AML-193 (cell line): Measurements from ENCODE around the gene C22orf42.
"Not testable (repeated sequence)": the region's sequence is repeated elsewhere in the genome, so short reads cannot be mapped to it uniquely, and the experiment has no call there.

Experiments used
- DNase-seq, 2 experiments: peaks; one replicate each; lab custom pipeline; 2025; lab: John Stamatoyannopoulos, UW

Gene C22orf42

DNA sequence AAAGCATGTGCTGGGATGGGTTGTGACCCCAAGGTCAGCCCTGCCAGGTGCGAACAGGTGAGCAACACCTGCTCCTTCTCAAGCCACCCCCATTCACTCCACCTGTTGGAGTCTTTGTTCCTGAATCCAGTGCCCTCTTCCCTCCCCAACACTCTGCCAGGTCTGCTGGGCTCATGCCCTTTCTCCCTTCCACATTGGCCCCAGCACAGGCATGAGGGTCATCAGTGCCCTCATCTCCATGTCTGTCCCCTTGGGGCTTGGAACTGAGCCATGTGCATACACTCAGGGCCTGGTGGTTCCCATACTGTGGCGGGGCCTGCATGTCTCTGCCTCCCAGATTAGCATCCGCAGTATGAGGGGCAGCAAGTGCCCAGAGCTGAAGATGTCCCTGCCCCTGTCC lies 26.7 kb upstream of the C22orf42 start:
- no peak for DNase-seq

- DNase-seq = no peak
These were observed 24.5 kb upstream of the C22orf42 start for GRCh38 chr22:32183625-32184024.

GRCh38 chr22:32181043-32181442 lies 21.9 kb upstream of the C22orf42 start:
- no peak for DNase-seq

DNA sequence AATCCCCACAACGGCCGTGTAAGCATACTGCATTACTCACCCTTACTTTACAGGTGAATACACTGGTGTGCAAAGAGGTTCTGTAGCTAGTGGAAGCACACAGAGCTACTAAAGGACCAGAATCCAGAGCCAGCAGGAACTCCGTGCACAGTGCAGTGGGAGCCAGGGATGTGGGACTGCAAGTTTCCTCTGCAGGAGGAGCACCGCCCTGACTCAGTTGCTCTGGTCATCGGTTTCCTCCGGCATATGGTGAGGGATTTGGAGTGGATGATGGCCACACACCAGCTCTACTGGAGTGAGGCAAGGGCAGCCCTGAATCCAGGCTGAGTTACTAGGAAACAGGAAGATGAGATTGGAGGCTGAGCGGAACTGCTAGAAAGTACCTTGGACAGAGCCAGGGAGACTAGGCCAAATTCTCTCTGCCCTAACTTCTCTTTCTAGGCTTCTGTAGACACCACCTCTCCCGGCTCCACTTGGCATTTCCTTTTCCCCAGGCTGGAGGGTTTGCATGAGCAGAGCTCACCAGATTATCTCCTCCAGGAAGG lies 18.2 kb upstream of the C22orf42 start:
- peak; percentile 3 to 4 for DNase-seq

- no peak for DNase-seq
These were observed 16.9 kb upstream of the C22orf42 start for GRCh38 chr22:32175683-32176644.

DNA sequence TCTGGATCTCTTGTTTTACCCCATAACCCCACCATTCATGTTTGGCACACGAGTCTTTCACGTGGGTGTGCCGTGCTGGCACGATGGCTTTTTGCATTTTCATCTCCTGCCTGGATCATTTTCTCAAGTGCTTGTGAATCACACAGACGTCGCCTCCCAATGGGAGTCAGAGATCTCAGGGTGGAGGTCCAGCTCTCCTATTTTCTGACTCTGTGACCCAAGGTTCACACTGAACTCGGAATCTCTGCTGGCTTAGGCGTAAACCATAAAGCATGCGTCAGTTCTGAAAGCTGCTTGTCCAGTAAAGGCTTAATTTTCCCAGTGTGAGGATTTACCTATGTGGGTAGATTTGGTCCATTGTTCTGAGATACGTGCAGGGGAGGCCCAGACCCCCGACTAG lies 16.0 kb upstream of the C22orf42 start:
- no peak for DNase-seq

DNA sequence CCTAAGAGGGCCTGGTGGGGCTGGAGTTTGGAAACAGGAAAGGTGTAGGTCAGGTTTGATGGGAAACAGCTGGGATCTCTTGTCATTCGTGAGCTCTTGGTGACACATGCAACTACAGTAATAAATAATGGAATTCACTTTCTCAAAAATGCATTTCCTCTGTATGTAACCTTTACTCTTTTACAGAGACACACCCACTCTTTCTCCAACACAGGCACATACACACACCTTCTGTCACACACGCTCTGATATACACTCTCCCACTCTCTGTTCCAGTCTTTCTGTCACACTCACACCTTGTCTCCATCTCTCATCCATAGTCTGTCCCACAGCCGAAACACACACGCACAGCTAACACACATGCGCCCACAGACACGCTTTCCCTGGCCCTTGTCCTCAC lies 6.6 kb upstream of the C22orf42 start:
- DNase-seq = no peak

DNA sequence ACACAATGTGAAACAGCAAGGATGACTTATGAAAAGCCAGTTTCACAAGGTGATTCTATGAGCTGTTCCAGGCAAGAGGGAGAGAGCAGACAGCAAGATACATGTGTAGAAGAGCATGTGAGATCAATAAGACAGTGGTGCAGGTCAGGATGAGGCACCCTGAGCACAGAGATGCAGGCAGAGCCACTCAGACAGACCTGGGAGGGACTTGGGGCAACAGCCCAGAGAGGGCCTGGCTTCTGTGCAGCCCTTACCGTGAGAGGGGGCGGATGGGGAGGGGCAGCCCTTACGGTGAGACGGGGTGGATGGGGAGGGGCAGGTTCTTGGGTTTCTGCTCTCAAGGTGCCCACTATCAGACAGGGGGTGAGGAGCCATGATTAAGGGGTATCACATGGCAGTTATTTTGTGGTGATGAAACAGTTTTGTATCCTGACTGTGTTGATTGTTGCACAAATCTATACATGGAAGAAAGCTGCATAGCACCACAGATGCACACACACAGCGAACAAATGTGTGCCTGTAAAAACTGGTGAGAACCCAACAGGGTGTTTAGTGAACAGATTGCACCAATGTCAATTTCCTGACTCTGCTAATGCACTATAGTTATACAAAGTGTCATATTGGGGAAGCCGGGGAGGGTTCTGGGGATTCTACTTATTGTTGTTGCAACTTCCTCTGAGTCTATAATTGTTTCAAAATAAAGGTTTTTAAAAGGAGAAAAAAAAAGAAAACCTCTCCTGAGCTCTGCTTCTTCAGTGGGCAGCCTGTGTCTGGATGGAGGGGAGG lies 5.2 kb upstream of the C22orf42 start:
- peak; percentile 85 to 88 for DNase-seq

DNA sequence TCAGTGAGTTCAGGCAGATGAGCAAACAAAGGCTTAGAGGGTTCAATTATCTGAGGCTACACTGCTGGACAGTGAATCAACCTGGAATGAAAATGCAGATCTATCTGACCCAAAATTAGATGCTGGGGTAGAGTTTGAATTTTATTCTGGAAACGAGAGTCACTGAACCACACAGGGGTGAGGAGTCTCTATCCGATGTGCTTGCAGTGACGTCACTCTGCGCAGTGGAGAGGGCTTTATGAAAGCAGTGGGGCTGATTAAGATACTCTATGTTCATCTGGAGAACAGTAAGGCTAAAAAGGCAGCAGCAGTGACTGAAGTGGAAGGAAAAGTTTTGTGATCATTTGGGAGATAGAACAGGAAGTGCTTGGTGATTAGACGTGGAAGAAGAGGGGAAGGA lies 1.3 kb upstream of the C22orf42 start:
- DNase-seq = not testable (repeated sequence)

DNA sequence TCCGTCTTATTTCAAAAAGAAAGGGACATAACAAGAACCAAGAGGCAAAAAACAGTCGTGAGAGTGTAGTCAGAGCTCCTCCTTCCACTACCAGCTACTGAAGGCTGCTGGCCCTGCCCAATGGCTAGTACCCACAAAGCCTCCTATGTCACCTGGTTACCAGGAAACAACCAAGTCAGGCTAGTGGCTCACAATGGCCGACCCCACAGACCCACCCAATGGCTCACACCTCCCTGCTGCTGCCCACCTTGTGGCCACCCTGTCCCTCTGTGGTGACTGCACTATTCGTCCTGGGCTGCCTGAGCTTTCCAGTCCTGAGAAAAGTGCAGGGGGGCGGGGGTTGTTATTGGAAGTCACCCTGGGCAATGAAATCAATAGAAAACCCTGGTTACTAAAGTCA lies 1.5 kb downstream of the C22orf42 start:
- DNase-seq = not testable (repeated sequence)

DNA sequence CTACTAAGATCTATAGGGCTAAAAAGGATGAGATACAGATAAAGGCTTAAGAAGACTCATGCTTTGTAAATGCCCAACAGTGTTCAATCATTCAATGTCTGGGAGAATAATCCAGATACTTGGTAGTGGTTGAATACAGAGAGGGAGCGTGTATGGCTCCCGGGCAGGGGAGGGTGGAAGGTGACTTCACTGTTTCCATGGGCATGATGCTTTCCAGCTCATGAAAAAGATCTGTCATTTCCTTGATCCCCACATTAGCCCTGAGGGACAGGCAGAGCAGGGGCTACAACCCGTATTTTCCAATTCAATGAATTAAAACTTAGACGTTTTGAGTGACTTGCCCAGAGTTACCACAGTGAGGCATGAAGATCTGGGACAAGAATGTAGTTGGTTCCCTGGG lies 4.4 kb downstream of the C22orf42 start:
- not testable (repeated sequence) for DNase-seq

- DNase-seq = peak; percentile 38 to 50
These were observed 7.5 kb downstream of the C22orf42 start for GRCh38 chr22:32151641-32152040.

DNA sequence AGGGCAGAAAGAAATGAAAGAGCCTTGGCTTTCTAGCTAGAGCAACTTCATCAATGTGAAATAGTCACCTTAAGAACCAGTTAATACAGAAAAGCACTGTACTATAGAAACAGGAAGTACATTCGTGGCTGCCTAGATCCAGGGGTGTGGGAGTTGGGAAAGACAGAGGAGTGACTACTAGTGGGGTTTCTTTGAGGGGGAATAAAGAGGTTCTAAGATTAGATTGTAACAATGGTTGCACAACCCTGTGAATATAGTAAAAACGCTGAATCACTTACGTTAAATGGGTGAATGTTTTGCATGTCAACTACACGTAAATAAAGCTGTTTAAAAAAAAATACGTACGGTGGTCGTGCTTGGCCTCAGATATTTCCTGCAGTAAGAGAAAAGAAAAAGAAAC lies 8.5 kb downstream of the C22orf42 start:
- peak; percentile 29 to 48 for DNase-seq

DNA sequence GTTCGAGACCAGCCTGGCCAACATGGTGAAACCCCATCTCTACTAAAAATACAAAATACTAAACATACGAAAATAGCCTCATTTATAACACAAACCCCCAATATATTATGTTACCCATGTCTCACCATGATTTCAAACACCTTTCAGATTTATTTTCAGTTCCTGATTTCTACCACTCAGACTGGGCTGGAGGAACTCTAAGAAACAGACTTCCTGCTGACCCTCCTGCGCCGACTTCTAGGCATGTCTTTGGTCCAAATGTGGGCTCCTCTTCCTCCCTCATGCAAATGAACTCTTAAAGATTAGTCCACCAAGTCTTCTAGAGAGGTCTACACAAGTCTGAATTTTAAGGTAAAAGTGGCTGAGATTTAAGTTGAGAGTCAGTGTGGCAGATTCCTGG lies 10.7 kb downstream of the C22orf42 start:
- DNase-seq = not testable (repeated sequence)

GRCh38 chr22:32147128-32147527 lies 12.0 kb downstream of the C22orf42 start:
- not testable (repeated sequence) for DNase-seq

DNA sequence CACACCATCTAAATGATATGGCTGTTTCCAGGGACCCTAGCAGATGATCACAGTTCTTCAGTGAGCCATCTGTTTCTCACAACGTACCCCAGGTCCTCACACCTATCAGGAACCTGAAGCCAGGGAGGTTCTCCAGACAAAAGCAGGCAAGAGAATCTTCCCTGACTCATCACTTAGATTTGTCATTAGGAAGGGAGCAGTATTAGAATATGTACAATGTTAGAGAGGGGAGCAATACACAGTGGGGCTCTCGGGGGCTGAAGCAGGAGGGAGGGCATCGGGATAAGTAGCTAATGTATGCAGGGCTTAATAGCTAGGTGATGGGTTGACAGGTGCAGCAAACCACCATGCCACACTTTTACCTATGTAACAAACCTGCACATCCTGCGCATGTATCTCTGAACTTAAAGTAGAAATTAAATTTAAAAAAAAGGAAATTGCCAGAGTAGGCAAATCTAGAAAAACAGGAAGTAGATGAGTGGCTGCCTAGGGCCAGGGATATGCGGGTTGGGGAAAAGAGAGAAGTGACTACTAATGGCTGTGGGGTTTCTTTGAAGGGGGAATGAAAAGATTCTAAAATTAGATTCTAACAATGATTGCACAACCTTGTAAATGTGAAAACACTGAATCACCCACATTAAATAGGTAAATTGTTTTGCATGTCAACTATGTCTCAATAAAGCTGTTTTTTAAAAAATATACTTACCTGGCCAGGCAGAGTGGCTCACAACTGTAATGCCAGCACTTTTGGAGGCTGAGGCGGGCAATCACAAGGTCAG lies 14.4 kb downstream of the C22orf42 start:
- DNase-seq = peak; percentile 94 to 95

DNA sequence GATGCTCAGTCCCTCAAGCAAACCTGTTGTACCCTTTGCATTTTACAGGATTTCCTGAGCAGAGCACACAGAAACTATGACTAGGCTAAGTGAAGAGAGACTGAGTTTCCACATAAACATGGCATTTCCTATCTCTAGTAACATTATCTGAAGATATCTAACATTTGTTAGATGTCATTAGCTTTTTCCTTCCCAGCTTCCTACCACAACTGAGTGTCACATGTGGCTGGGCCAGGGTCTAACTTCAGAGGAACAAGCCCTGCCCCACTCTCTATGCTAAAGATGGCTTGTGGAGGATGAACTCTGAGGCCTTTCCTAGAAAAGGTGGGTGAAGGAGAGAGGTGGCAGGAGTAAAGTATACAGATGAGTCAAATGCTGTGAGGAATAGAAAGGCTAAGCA lies 16.5 kb downstream of the C22orf42 start:
- no peak for DNase-seq

DNA sequence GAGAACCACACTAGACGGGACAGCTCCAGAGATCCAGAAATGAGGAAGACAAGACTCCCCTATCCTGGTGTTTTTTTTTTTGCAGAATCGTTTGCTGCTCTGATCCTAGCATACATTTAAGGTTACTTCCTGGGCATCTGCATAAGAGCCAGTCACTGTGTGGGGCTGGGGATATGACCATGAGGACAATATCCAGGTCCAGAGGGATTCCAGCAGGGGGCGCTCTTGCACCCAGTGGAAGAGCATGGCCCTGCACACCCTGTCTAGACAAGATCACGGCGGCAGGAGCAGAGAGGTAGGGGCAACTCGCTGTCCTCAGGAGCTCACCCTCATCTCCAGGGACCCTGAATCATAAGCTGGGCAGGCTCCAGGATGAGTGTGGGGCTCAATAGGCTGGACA lies 18.4 kb downstream of the C22orf42 start:
- DNase-seq = not testable (repeated sequence)

GRCh38 chr22:32138576-32138975 lies 20.5 kb downstream of the C22orf42 start:
- DNase-seq = peak in 1 of 2 experiments; percentile 4

DNA sequence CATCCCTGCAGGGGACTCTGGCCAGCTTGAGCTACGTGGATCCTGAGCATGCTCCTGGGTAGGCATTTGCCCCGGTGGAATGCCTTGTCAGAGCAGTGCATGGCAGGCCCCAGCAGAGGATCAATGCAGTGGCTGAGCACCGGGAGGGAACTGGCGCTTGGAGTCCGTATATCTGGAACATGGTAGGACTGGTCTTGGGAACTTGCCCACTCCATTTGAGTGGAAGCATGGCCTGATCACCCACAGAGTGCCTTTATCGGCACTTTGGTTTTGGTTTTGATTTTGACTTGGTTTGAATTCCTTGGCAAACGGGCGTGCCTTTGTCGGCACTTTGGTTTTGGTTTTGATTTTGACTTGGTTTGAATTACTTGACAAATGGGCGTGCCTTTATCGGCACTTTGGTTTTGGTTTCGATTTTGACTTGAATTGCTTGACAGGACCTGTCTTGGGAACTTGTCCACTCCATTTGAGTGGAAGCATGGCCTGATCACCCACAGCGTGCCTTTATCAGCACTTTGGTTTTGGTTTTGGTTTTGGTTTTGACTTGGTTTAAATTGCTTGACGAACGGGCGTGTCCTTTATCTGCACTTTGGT lies 21.3 kb downstream of the C22orf42 start:
- DNase-seq = peak; percentile 5 to 9

- DNase-seq = not testable (repeated sequence)
These were observed 22.2 kb downstream of the C22orf42 start for GRCh38 chr22:32136881-32137280.
